ENCODE results near the gene EGFR. TPM values are rescaled to one million over a fixed set of nuclear protein-coding genes. Genes with fewer than 3 reads are reported as not detected.

The EGFR gene
- total RNA-seq, 8 experiments from 2014 or later: 0.81 to 22.6 (median 3.6) TPM

- Histone ChIP-seq H3K27ac (no peak overlapping the region), H3K4me1 (replicated peaks in 1 of 2) (peaks cover 57 to 74% of the 10 kb centered on the region in 2 donors), H3K4me3 (no peak overlapping the region)
- in situ Hi-C loops (cut with MboI; ENCODE audit: low pct_unique_long_range_greater_than_20kb in 2 of 9, low sequenced_read_pairs in 9 of 9, unreplicated experiment in 9 of 9): no loop called here
- 83 to 100% (median 93%) methylated on average over 2 to 13 of the region's 17 CpGs; no CpG with 5 or more reads in 4 of the 10 experiments for WGBS, 10 experiments
- no peak for ATAC-seq (replicated peaks in 6 of 8)
Observed at GRCh38 chr7:55191161-55191925, 172.5 kb downstream of the EGFR start.

GRCh38 chr7:55191926-55192692 is 173.3 kb downstream of the EGFR start:
- Histone ChIP-seq H3K4me3 (no peak overlapping the region), H3K4me1 (replicated peaks in 1 of 2) (peaks cover 57 to 75% of the 10 kb centered on the region in 2 donors), H3K27ac (peak overlapping the region; percentile 27 to 28)
- peak; percentile 11 to 56 (median 47) for ATAC-seq (replicated peaks in 6 of 8)
- in situ Hi-C loops (cut with MboI; ENCODE audit: low pct_unique_long_range_greater_than_20kb in 2 of 9, low sequenced_read_pairs in 9 of 9, unreplicated experiment in 9 of 9): no loop called here
- 80 to 92% (median 88%) methylated on average over 1 to 4 of the region's 17 CpGs; no CpG with 5 or more reads in 6 of the 10 experiments for WGBS, 10 experiments

GRCh38 chr7:55192723-55193122 is 173.9 kb downstream of the EGFR start:
- H3K4me1 ChIP-seq (replicated peaks in 1 of 2): peaks cover 56 to 73% of the 10 kb centered on the region in 2 donors
- no peak overlapping the region for H3K4me3 ChIP-seq
- peak; percentile 75 to 86 (median 80) for ATAC-seq (replicated peaks in 6 of 8)
- WGBS, 10 experiments: 0 to 40% (median 15%) methylated on average over 1 to 5 of the region's 7 CpGs; no CpG with 5 or more reads in 3 of the 10 experiments
- peak overlapping the region in 1 of 2 donors; percentile 27 for H3K27ac ChIP-seq
- in situ Hi-C loops (cut with MboI; ENCODE audit: low pct_unique_long_range_greater_than_20kb in 2 of 9, low sequenced_read_pairs in 9 of 9, unreplicated experiment in 9 of 9): no loop called here

GRCh38 chr7:55193245-55193644 is 174.4 kb downstream of the EGFR start:
- in situ Hi-C loops (cut with MboI; ENCODE audit: low pct_unique_long_range_greater_than_20kb in 2 of 9, low sequenced_read_pairs in 9 of 9, unreplicated experiment in 9 of 9): no loop called here
- Histone ChIP-seq H3K4me1 (replicated peaks in 1 of 2) (peaks cover 50 to 68% of the 10 kb centered on the region in 2 donors), H3K27ac (peak overlapping the region in 1 of 2 donors; percentile 25)

GRCh38 chr7:55194522-55194921 is 175.7 kb downstream of the EGFR start:
- in situ Hi-C loops (cut with MboI; ENCODE audit: low pct_unique_long_range_greater_than_20kb in 2 of 9, low sequenced_read_pairs in 9 of 9, unreplicated experiment in 9 of 9): no loop called here
- peaks cover 38 to 55% of the 10 kb centered on the region in 2 donors for H3K4me1 ChIP-seq (replicated peaks in 1 of 2)
- no peak for ATAC-seq (replicated peaks in 6 of 8)
- no peak overlapping the region for H3K27ac ChIP-seq
- 80 to 100% (median 92%) methylated on average over 2 to 4 of the region's 6 CpGs; no CpG with 5 or more reads in 5 of the 10 experiments for WGBS, 10 experiments
- H3K4me3 ChIP-seq: no peak overlapping the region

More at GRCh38 chr7:55193245-55193644, 174.4 kb downstream of the EGFR start:
- 42 to 100% (median 85%) methylated on average over 1 to 3 of the region's 9 CpGs; no CpG with 5 or more reads in 4 of the 10 experiments for WGBS, 10 experiments
- peak; percentile 3 to 32 (median 14) for ATAC-seq (replicated peaks in 6 of 8)
- H3K4me3 ChIP-seq: no peak overlapping the region

- in situ Hi-C loops (cut with MboI; ENCODE audit: low pct_unique_long_range_greater_than_20kb in 2 of 9, low sequenced_read_pairs in 9 of 9, unreplicated experiment in 9 of 9): no loop called here
- peak in 2 of 8 experiments; percentile 26 to 73 for ATAC-seq (replicated peaks in 6 of 8)
- WGBS, 10 experiments: 67 to 100% (median 84%) methylated on average over 1 to 6 of the region's 8 CpGs
- H3K4me1 ChIP-seq (replicated peaks in 1 of 2): peaks cover 7 to 22% of the 10 kb centered on the region in 2 donors
- no peak overlapping the region for H3K27ac ChIP-seq
- no peak overlapping the region for H3K4me3 ChIP-seq
Observed at GRCh38 chr7:55198634-55199392, 180.0 kb downstream of the EGFR start.

GRCh38 chr7:55199418-55199817 is 180.6 kb downstream of the EGFR start:
- 0 to 100% (median 83%) methylated on average over 1 of the region's 1 CpG; no CpG with 5 or more reads in 2 of the 10 experiments for WGBS, 10 experiments
- no peak overlapping the region for H3K4me3 ChIP-seq
- ATAC-seq (replicated peaks in 6 of 8): no peak
- in situ Hi-C loops (cut with MboI; ENCODE audit: low pct_unique_long_range_greater_than_20kb in 2 of 9, low sequenced_read_pairs in 9 of 9, unreplicated experiment in 9 of 9): no loop called here
- H3K4me1 ChIP-seq (replicated peaks in 1 of 2): peaks cover under 1 to 19% of the 10 kb centered on the region in 2 donors
- H3K27ac ChIP-seq: no peak overlapping the region

- H3K27ac ChIP-seq: no peak overlapping the region
- 90 to 100% (median 93%) methylated on average over 2 to 4 of the region's 11 CpGs; no CpG with 5 or more reads in 5 of the 10 experiments for WGBS, 10 experiments
- ATAC-seq (replicated peaks in 6 of 8): no peak
- no peak overlapping the region for H3K4me3 ChIP-seq
- in situ Hi-C loops (cut with MboI; ENCODE audit: low pct_unique_long_range_greater_than_20kb in 2 of 9, low sequenced_read_pairs in 9 of 9, unreplicated experiment in 9 of 9): no loop called here
- peaks cover 0 to 10% of the 10 kb centered on the region in 2 donors for H3K4me1 ChIP-seq (replicated peaks in 1 of 2)
Observed at GRCh38 chr7:55200441-55200840, 181.6 kb downstream of the EGFR start.

GRCh38 chr7:55202150-55202913 is 183.5 kb downstream of the EGFR start:
- H3K4me1 ChIP-seq (replicated peaks in 1 of 2): no peaks in the 10 kb centered on the region
- in situ Hi-C loops (cut with MboI; ENCODE audit: low pct_unique_long_range_greater_than_20kb in 2 of 9, low sequenced_read_pairs in 9 of 9, unreplicated experiment in 9 of 9): no loop called here
- no peak overlapping the region for H3K27ac ChIP-seq
- ATAC-seq (replicated peaks in 6 of 8): no peak
- H3K4me3 ChIP-seq: no peak overlapping the region
- 48 to 100% (median 91%) methylated on average over 1 to 8 of the region's 13 CpGs; no CpG with 5 or more reads in 2 of the 10 experiments for WGBS, 10 experiments

- WGBS, 10 experiments: 65 to 100% (median 89%) methylated on average over 1 to 6 of the region's 7 CpGs; no CpG with 5 or more reads in 2 of the 10 experiments
- ATAC-seq (replicated peaks in 6 of 8): no peak
- Histone ChIP-seq H3K4me1 (replicated peaks in 1 of 2) (no peaks in the 10 kb centered on the region), H3K27ac (no peak overlapping the region), H3K4me3 (no peak overlapping the region)
- in situ Hi-C loops (cut with MboI; ENCODE audit: low pct_unique_long_range_greater_than_20kb in 2 of 9, low sequenced_read_pairs in 9 of 9, unreplicated experiment in 9 of 9): no loop called here
Observed at GRCh38 chr7:55203300-55203699, 184.5 kb downstream of the EGFR start.

- no peak overlapping the region for H3K27ac ChIP-seq
- no peak for ATAC-seq (replicated peaks in 6 of 8)
- H3K4me3 ChIP-seq: no peak overlapping the region
- 82 to 100% (median 92%) methylated on average over 1 to 13 of the region's 16 CpGs; no CpG with 5 or more reads in 2 of the 10 experiments for WGBS, 10 experiments
- H3K4me1 ChIP-seq (replicated peaks in 1 of 2): no peaks in the 10 kb centered on the region
- in situ Hi-C loops (cut with MboI; ENCODE audit: low pct_unique_long_range_greater_than_20kb in 2 of 9, low sequenced_read_pairs in 9 of 9, unreplicated experiment in 9 of 9): no loop called here
Observed at GRCh38 chr7:55205124-55205955, 186.5 kb downstream of the EGFR start.

Data from motor neuron (in vitro differentiated cells).